ENCODE data around the gene KRTAP4-8.
"Not testable (repeated sequence)": the region's sequence is repeated elsewhere in the genome, so short reads cannot be mapped to it uniquely, and the experiment has no call there.

The KRTAP4-8 gene

DNA sequence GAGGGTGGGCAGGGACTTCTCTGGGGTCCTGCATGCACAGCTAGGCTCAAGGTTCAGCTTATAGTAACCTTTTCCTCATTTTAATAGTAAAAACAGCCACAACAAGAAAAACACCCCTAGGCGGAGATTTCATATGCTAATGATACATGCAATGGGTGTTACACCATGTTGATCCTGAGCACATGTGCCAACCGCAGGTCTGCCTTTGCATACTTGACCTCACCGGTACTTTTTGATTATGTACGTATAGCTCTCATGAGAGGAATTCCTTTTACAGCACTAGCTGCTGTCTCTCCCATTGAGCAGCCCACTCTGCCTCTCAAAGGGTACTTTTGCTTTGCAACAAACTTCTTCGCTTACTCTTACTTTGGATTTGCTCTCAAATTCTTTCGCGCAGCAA is 1.9 kb downstream of the KRTAP4-8 start:
- H3K27ac Mint-ChIP-seq: no peak overlapping the region
- peaks cover 10% of the 10 kb centered on the region for H3K27me3 Mint-ChIP-seq
- no peaks in the 10 kb centered on the region for H3K36me3 Mint-ChIP-seq (ENCODE audit: low read depth)
- H3K4me1 Mint-ChIP-seq (ENCODE audit: low read depth): peaks cover 10% of the 10 kb centered on the region
- no peaks in the 10 kb centered on the region for H3K9me3 Mint-ChIP-seq
- no peak overlapping the region for H3K4me3 Mint-ChIP-seq

DNA sequence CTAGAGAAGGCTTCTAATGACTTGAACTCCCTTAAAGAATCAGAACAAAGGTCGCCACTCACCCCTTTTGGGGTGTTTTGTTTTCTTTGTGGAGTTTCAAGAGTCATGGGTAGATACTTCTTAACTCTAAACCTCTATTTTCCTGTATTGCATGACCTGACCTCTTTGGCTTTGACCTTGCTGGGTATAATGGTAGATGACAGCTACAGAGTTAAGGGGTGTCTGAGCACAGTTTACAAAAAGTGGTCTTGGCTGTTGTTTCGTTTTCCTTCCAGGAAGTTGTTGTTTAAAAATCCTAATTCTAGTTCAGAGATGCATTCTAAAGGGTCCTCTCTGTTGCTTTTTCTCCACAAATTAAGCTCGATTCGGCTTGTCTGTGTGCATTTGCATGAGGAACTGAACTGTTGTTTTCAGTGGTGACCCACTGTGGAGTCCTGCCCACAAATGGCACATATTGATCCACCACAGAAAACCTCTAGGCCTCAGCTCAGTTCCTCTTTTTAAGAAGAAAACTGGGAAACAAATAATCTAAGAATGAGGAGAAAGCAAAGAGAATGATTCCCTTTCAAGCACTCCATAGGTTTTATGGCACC is 9.1 kb downstream of the KRTAP4-8 start:
- H3K9me3 Mint-ChIP-seq; H3K4me1 Mint-ChIP-seq (ENCODE audit: low read depth); H3K27ac Mint-ChIP-seq; H3K36me3 Mint-ChIP-seq (ENCODE audit: low read depth); H3K4me3 Mint-ChIP-seq; H3K27me3 Mint-ChIP-seq: not testable (repeated sequence)

DNA sequence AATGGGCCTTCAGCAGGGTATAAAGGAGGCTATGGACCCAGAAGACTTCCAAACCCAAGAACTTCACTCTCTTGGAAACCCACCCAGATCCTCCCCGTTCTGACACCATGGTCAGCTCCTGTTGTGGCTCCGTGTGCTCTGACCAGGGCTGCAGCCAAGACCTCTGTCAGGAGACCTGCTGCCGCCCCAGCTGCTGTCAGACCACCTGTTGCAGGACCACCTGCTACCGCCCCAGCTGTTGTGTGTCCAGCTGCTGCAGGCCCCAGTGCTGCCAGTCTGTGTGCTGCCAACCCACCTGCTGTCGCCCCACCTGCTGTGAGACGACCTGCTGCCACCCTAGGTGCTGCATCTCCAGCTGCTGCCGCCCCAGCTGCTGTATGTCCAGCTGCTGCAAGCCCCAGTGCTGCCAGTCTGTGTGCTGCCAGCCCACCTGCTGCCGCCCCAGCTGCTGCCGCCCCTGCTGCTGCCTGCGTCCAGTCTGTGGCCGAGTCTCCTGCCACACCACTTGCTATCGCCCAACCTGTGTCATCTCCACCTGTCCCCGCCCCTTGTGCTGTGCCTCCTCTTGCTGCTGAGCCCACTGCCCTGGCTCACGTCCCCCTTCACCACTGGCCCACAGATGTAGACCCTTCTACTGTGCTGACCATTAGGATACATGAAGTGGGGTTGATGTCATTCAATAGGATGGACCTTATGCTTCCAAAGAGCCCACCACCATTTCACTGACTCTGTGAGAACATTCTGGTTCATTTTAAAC is 13.7 kb downstream of the KRTAP4-8 start, which contains the start of gene KRTAP4-7:
Gene KRTAP4-7 (plus strand): TSS at position 51 of the 757 bp plus-strand sequence. CDS start 57 bp downstream, at position 108.
- H3K36me3 Mint-ChIP-seq (ENCODE audit: low read depth); H3K27ac Mint-ChIP-seq; H3K4me3 Mint-ChIP-seq; H3K4me1 Mint-ChIP-seq (ENCODE audit: low read depth); H3K9me3 Mint-ChIP-seq: not testable (repeated sequence)
- peaks cover 13% of the 10 kb centered on the region for H3K27me3 Mint-ChIP-seq

DNA sequence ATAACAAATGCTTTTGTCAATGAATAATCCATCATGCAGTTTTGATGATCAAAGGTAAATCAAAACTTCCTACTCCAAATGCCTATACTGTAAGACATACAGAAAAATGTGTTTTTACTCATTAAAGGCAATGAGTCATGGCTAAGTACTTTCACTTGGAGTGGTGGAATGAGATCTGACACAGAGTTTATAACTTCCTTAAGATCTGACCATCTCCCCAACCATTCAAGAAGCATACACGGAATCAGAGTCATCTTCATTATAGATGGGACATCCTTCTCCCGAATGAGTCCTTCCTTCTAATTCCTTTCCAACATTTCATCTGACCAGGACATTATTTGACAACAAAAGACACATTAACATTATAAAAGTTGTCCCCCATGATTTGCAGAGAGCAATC is 14.5 kb downstream of the KRTAP4-8 start:
- not testable (repeated sequence) for H3K9me3 Mint-ChIP-seq; H3K4me1 Mint-ChIP-seq (ENCODE audit: low read depth); H3K4me3 Mint-ChIP-seq; H3K27ac Mint-ChIP-seq; H3K36me3 Mint-ChIP-seq (ENCODE audit: low read depth)
- H3K27me3 Mint-ChIP-seq: peaks cover 13% of the 10 kb centered on the region

DNA sequence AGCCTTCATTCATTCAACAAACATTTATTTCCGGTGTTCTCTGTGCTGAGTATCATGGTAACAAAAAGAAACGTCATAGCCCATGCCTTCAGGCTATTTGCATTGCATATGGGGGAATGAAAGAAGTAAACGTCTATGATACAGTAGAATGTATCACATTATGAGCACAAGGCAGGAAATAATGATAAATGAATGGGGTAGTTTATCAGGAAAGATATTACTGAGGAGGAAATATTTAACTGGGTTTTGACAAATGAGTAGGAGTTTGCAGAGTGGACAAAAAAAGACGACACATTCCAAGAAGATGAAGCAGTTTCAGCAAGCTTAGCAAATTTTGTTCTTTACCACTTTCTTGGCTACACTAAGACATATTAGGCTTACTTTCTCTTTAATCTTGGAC is 15.3 kb downstream of the KRTAP4-8 start:
- Mint-ChIP-seq H3K4me3 (no peak overlapping the region), H3K9me3 (no peaks in the 10 kb centered on the region), H3K36me3 (ENCODE audit: low read depth) (no peaks in the 10 kb centered on the region), H3K4me1 (ENCODE audit: low read depth) (no peaks in the 10 kb centered on the region), H3K27ac (no peak overlapping the region), H3K27me3 (peaks cover 13% of the 10 kb centered on the region)

DNA sequence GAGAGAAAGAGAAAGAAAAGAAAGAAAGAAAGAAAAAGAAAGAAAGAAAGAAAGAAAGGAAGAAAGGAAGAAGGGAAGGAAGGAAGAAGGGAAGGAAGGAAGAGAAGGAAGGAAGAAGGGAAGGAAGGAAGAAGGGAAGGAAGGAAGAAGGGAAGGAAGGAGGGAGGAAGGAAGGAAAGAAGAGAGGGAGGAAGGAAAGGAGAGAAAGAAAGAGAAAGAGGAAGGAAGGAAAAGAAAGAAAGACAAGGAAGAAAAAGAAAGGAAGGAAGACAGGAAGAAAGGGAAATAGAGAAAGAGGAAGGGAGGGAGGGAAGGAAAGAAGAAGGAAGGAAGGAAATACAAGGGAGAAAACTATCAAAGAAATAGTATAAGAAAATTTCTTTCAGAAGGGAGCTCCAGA is 21.2 kb downstream of the KRTAP4-8 start:
- no peaks in the 10 kb centered on the region for H3K4me1 Mint-ChIP-seq (ENCODE audit: low read depth)
- H3K36me3 Mint-ChIP-seq (ENCODE audit: low read depth): no peaks in the 10 kb centered on the region
- peaks cover 12% of the 10 kb centered on the region for H3K27me3 Mint-ChIP-seq
- H3K9me3 Mint-ChIP-seq: no peaks in the 10 kb centered on the region
- no peak overlapping the region for H3K27ac Mint-ChIP-seq
- no peak overlapping the region for H3K4me3 Mint-ChIP-seq

DNA sequence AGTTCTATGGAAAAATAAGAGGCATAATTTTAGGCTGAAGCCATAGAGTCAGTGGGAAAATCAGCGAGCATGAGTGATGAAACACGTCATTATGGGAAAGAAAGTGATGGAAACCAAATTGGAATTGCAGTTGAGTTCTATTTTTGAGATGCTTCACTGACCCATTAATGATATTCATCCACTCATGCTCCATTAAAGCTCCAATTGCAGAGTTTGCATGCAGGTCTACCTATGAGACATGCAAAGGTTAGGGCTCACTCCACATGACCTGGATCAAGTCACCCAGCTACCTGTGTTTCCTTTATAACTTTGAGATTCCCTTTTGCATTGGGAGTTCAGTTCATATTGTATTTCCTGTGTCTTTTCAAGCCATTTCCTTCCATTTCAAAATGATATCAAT is 24.3 kb downstream of the KRTAP4-8 start:
- peaks cover 5% of the 10 kb centered on the region for H3K27me3 Mint-ChIP-seq
- no peak overlapping the region for H3K4me3 Mint-ChIP-seq
- no peaks in the 10 kb centered on the region for H3K36me3 Mint-ChIP-seq (ENCODE audit: low read depth)
- H3K4me1 Mint-ChIP-seq (ENCODE audit: low read depth): no peaks in the 10 kb centered on the region
- no peaks in the 10 kb centered on the region for H3K9me3 Mint-ChIP-seq
- H3K27ac Mint-ChIP-seq: no peak overlapping the region

DNA sequence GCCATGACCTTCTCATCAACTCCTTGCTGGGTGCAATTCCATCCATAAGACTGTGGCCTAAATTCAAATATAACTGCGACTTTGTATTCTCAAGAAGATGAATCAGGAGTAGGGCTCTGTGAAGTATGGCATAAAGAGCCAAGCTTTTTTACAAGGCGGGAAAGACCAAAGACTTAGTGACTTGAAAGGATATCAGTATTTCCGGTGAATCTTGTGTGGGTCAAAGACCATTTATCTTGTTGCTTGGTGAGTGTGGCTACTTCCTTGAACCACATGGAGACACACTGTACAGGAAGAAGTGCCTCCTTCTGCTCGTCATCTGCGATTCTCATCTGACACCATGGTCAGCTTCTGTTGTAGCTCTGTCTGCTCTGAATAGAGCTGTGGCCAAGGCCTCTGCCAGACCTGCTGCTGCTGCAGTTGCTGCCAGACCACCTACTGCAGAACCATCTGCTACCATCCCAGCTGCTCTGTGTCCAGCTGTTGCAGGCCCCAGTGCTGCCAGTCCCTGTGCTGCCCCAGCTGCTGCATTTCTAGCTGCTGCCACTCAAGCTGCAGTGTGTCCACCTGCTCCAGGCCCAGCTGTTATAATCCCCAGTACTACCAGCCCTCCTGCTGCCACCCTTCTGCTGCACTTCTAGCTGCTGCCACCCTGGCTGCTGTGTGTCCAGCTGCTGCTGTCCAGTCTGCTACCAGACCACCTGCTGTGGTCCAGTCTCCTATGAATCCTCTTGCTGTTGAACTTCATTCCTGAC is 26.2 kb downstream of the KRTAP4-8 start:
- no peaks in the 10 kb centered on the region for H3K36me3 Mint-ChIP-seq (ENCODE audit: low read depth)
- peaks cover 5% of the 10 kb centered on the region for H3K27me3 Mint-ChIP-seq
- no peaks in the 10 kb centered on the region for H3K4me1 Mint-ChIP-seq (ENCODE audit: low read depth)
- H3K27ac Mint-ChIP-seq: no peak overlapping the region
- H3K9me3 Mint-ChIP-seq: no peaks in the 10 kb centered on the region
- H3K4me3 Mint-ChIP-seq: no peak overlapping the region

DNA sequence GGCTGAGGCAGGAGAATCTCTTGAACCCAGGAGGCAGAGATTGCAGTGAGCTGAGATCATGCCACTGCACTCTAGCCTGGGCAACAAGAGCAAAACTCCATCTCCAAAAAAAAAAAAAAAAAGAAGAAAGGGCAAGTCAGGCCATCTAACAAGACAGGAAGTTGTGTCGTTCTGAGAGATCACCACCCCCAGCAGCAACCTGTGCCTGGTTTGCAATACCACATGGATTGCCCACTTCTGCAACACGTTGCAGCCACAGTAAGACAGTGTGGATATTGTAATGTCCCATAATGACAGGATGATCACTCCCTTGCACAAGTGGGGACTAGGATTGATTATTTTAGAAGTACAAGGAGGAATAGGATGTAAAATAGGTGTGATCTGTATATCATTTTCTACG is 28.9 kb downstream of the KRTAP4-8 start:
- Mint-ChIP-seq H3K36me3 (ENCODE audit: low read depth) (no peaks in the 10 kb centered on the region), H3K4me1 (ENCODE audit: low read depth) (peaks cover 4% of the 10 kb centered on the region)

DNA sequence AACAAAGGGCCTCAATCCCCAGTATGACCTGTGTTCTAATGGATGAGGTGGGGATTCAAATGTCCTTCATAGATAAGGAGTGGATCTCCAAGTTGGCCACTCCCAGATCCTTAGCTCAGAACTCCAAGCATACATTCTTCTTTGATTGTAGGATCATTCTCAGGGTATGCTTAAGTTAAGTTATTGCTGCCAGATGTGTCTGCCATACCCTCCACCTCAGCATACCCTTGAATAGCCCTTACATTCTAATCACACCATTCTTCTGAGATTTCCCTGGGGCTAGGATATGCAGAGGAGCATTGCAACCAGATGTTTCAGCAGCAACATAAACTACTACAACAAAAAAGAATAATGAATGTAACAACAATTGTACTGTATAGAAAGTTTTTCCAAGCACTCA is 30.7 kb downstream of the KRTAP4-8 start:
- no peak overlapping the region for H3K4me3 Mint-ChIP-seq
- no peaks in the 10 kb centered on the region for H3K27me3 Mint-ChIP-seq
- H3K36me3 Mint-ChIP-seq (ENCODE audit: low read depth): no peaks in the 10 kb centered on the region
- no peaks in the 10 kb centered on the region for H3K9me3 Mint-ChIP-seq
- H3K4me1 Mint-ChIP-seq (ENCODE audit: low read depth): peaks cover 4% of the 10 kb centered on the region
- H3K27ac Mint-ChIP-seq: no peak overlapping the region

More for the DNA sequence above, 28.9 kb downstream of the KRTAP4-8 start:
- H3K27ac Mint-ChIP-seq: no peak overlapping the region
- no peaks in the 10 kb centered on the region for H3K27me3 Mint-ChIP-seq
- no peaks in the 10 kb centered on the region for H3K9me3 Mint-ChIP-seq
- no peak overlapping the region for H3K4me3 Mint-ChIP-seq

DNA sequence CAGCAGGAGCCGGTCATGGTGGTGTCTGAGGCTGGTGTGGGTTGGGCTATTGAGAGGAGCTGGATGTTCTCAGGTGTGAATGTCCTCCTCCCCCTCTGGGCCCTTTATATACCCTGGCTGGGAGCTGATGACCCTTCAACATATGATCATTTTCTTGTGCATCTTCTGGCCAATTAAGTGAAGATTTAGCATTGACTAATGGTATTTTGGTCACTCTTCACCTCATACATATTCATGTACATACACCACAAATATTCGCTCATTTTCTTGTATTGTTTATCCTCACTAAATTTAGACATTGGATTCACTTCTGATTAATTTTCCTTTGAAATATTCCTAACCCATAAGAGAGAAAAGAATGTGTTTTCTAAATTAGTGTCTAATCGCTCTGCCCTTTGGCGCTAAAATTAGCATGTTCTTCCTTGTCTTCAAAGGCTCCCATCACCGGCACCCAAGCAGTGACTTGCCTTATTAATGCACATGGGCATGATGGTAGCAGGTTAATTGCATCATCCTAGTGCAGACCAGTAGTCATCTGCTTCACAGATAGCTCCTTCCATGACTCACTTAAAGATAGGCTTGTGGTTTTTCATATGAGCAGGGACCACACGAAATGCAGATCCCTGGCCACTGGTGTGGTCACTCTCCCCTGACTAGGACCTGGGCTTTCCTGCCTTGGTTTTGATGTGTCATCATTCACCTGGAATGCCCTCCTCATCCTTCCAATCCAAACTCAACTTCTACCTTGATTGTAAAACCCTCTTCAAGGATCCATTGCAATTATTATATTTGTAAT is 31.9 kb downstream of the KRTAP4-8 start, which contains the start of gene KRTAP2-4:
Gene KRTAP2-4 (minus strand): TSS at position 51 of the 796 bp plus-strand sequence. CDS start 34 bp downstream, at position 17.
- Mint-ChIP-seq H3K27ac (no peak within 1 kb of the TSS), H3K4me3 (no peak within 1 kb of the TSS), H3K9me3 (no peaks in the 10 kb centered on the region)

DNA sequence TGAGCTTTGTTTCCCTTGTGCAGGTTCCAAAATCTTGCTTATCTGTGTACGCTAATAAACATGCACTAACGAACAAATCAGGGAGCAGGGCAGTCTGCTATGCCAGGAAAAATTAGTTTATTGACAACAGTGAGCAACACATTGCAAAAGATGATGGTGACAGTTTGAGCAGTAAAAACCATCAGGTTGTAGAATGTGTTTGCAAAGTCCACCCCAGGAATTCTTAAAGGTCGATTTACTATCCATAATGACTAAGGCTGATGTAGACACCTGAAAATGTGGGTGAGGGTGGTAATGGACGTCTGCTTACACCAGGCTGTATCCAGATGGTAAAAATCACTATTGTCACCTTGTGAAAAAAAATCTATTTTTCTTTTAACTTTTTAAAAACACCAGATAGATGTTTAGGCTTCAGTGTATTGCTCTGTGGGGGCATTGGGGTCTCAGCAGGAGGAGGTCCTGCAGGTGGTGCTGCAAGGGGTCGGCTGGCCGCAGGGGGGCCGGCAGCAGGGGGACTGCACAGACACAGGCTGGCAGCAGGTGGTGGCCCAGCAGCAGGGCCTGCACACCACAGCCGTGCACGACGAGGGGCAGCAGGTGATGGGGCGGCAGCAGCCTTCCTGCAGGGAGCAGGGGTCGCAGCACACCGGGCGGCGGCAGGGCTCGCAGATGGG is 32.8 kb downstream of the KRTAP4-8 start:
- not testable (repeated sequence) for H3K4me3 Mint-ChIP-seq; H3K36me3 Mint-ChIP-seq (ENCODE audit: low read depth); H3K4me1 Mint-ChIP-seq (ENCODE audit: low read depth); H3K9me3 Mint-ChIP-seq; H3K27ac Mint-ChIP-seq
- peaks cover 11% of the 10 kb centered on the region for H3K27me3 Mint-ChIP-seq

More for the DNA sequence above, 31.9 kb downstream of the KRTAP4-8 start, which contains the start of gene KRTAP2-4:
- H3K27me3 Mint-ChIP-seq: peaks cover 3% of the 10 kb centered on the region
- peaks cover 4% of the 10 kb centered on the region for H3K4me1 Mint-ChIP-seq (ENCODE audit: low read depth)
- no peaks in the 10 kb centered on the region for H3K36me3 Mint-ChIP-seq (ENCODE audit: low read depth)

DNA sequence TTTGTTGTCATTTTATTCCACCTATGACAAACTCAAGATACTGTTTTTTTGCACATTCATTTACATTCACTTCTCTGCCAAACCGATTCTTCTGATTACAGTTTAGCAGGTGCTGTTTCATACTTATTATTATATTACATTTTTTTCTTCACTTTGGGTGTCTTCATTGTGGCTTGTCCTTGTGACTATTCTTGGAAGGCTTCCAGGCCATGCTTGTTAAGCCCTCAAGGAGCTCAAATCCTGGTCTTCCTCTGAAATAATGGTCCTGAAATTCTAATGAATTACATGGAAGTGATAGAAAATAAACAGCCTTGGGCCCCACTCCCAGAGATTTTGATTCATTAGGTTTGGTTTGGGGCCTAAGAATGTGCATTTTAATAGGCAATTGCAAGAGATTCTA is 33.6 kb downstream of the KRTAP4-8 start:
- peaks cover 4% of the 10 kb centered on the region for H3K4me1 Mint-ChIP-seq (ENCODE audit: low read depth)

DNA sequence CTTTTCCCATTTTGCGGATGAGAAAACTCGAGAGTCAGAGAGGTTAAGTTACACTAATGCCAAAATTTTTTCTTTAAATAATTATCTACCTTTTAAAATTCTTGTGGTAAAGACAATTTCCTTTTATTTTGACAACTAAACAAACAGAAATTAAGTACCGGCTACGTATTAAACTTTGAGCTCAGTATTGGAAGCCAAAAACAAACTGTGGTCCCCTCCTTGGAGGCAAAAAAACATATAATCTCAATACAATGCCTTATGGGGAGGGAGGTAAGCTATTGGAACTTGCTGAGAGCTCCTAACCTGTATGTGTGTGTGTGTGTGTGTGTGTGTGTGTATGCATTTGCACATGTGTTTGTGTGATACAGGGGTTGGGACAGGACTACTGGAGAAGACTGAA is 34.5 kb downstream of the KRTAP4-8 start:
- Mint-ChIP-seq H3K27ac (no peak overlapping the region), H3K9me3 (no peaks in the 10 kb centered on the region), H3K4me3 (no peak overlapping the region), H3K4me1 (ENCODE audit: low read depth) (peaks cover 4% of the 10 kb centered on the region), H3K36me3 (ENCODE audit: low read depth) (no peaks in the 10 kb centered on the region), H3K27me3 (peaks cover 23% of the 10 kb centered on the region)

More for the DNA sequence above, 33.6 kb downstream of the KRTAP4-8 start:
- Mint-ChIP-seq H3K27me3 (peaks cover 16% of the 10 kb centered on the region), H3K36me3 (ENCODE audit: low read depth) (no peaks in the 10 kb centered on the region), H3K27ac (no peak overlapping the region), H3K4me3 (no peak overlapping the region), H3K9me3 (no peaks in the 10 kb centered on the region)

Measured in stimulated activated naive CD8-positive, alpha-beta T cell treated with anti-CD3 and anti-CD28 coated beads, Interleukin-15, Interleukin-2, amounts not matched to agents 100 ng/mL and 50 ng/mL, for 24 hours (primary cell).